Measurements from ENCODE around the gene PKM. TPM values are rescaled to one million over a fixed set of nuclear protein-coding genes. Genes with fewer than 3 reads are reported as not detected.

The PKM gene
- total and polyA plus RNA-seq, 9 of the 15 experiments (the other 6 are each of a cell fraction or from before 2014, with no cell fraction given), result 140 to 825 (median 383) TPM

DNA sequence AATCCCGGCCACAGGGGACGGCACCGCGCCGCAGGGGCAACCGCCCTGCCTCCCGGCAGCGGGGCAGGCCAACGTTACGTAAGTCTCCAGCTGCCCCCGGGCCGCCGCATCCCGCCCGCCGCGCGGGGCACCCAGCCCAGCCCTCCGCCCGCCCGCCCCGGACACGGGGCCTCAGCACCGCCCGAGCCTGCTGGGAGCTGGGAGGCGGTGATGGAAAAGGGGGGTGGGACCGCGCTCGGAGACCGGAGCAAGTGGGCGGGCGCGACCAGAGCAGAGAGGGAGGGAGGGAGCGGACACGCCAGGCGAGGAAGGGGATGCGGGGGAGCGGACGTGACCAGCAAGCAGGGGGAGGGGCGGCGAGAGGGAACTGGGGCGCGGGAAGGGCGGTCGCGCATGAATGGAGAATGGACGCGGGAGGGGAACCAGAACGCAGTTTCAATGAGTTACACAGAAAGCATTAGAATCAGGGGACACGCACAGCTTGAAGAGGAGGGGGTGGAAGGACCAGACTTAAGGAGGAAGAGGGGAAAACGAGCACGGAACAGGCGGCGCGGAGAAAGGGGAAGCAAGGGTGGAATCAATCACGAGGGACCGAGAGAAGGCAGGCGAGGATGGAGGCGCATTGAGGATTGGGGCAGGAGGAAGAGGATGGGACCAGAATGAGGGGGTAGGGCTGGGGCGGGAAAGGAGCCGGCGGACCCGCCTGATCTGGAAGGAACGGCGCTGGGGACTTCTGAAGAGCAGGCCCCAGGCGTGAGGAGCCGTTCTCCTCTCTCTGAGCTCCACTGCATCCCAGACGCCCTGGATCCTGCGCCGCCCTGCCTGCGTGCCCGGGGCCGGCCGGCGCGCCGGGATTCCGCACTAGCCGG, 559 bp downstream of the PKM start (continued):
- no peak for TF ChIP-seq RAD21 (CRISPR knock-in tag; conservative IDR thresholded peaks at IDR 0.05 in 1 of 2, IDR thresholded peaks at IDR 0.05 in 1 of 2)
- peak; percentile 93 for TF ChIP-seq LARP7 (IDR thresholded peaks at IDR 0.05)
- TF ChIP-seq HOMEZ (CRISPR knock-in tag; IDR thresholded peaks at IDR 0.05), result no peak
- no peak for TF ChIP-seq HOXB6 (CRISPR knock-in tag; IDR thresholded peaks at IDR 0.05; ENCODE audit: borderline replicate concordance)
- TF ChIP-seq RFX5 (IDR thresholded peaks at IDR 0.05; ENCODE audit: low read depth, low read length), result no peak
- TF ChIP-seq, protein P1, sequence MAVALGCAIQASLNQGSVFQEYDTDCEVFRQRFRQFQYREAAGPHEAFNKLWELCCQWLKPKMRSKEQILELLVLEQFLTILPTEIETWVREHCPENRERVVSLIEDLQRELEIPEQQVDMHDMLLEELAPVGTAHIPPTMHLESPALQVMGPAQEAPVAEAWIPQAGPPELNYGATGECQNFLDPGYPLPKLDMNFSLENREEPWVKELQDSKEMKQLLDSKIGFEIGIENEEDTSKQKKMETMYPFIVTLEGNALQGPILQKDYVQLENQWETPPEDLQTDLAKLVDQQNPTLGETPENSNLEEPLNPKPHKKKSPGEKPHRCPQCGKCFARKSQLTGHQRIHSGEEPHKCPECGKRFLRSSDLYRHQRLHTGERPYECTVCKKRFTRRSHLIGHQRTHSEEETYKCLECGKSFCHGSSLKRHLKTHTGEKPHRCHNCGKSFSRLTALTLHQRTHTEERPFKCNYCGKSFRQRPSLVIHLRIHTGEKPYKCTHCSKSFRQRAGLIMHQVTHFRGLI (CRISPR knock-in tag; IDR thresholded peaks at IDR 0.05), result no peak
- no peak for TF ChIP-seq CEBPZ (IDR thresholded peaks at IDR 0.05; ENCODE audit: borderline replicate concordance, low read depth, low read length)
- TF ChIP-seq, protein P2, sequence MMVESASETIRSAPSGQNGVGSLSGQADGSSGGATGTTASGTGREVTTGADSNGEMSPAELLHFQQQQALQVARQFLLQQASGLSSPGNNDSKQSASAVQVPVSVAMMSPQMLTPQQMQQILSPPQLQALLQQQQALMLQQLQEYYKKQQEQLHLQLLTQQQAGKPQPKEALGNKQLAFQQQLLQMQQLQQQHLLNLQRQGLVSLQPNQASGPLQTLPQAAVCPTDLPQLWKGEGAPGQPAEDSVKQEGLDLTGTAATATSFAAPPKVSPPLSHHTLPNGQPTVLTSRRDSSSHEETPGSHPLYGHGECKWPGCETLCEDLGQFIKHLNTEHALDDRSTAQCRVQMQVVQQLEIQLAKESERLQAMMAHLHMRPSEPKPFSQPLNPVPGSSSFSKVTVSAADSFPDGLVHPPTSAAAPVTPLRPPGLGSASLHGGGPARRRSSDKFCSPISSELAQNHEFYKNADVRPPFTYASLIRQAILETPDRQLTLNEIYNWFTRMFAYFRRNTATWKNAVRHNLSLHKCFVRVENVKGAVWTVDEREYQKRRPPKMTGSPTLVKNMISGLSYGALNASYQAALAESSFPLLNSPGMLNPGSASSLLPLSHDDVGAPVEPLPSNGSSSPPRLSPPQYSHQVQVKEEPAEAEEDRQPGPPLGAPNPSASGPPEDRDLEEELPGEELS (CRISPR knock-in tag; IDR thresholded peaks at IDR 0.05; ENCODE audit: borderline replicate concordance), result no peak
- TF ChIP-seq THAP12 (CRISPR knock-in tag; IDR thresholded peaks at IDR 0.05), result no peak; the same call in 1 of the 2 replicates
- peak; percentile 29; the same call in 1 of the 2 replicates for TF ChIP-seq CEBPB (tag; IDR thresholded peaks at IDR 0.05)
- no peak for TF ChIP-seq XRCC4 (IDR thresholded peaks at IDR 0.05; ENCODE audit: extremely low read depth, insufficient read depth, insufficient read length)
- TF ChIP-seq JUNB (CRISPR knock-in tag; conservative IDR thresholded peaks at IDR 0.05), result no peak
